Tibial nerve (tissue), 4 donors: ENCODE results near the gene UGDH. TPM values are rescaled to one million over a fixed set of nuclear protein-coding genes. Genes with fewer than 3 reads are reported as not detected.
A peak's percentile ranks its signal among the peaks of the same experiment; 100 is the strongest.

Source experiments
- DNase-seq, 2 donors: peaks; one replicate each; pipeline ENCODE4 v3.0.0-alpha.2; 2019; ENCODE audit warnings: low spot score in 2 of 2
- H3K27ac ChIP-seq, 4 donors: fragments of 200-600 bp; sonication (generic) in 3 of 4; one replicate each; pipeline ENCODE4 v1.5.1; 2017 to 2019; ENCODE audit warnings: mild to moderate bottlenecking in 1 of 4
- H3K27me3 ChIP-seq, 2 donors: fragments of 200-600 bp; sonication (generic) in 1 of 2; one replicate each; pipeline versions ENCODE4 v1.5.1 to v1.6.0; 2017 to 2019
- H3K36me3 ChIP-seq, 3 donors: fragments of 200-600 bp; sonication (generic); one replicate each; pipeline ENCODE4 v1.5.1; 2018 to 2019
- H3K4me1 ChIP-seq, 4 donors: fragments of 200-600 bp; sonication (generic) in 3 of 4; one replicate each; pipeline ENCODE4 v1.5.1; 2017 to 2019
- H3K4me3 ChIP-seq, 4 donors: fragments of 200-600 bp; sonication (generic) in 3 of 4; one replicate each; pipeline ENCODE4 v1.5.1; 2017 to 2019; ENCODE audit warnings: mild to moderate bottlenecking in 1 of 4, moderate library complexity in 1 of 4
- H3K9me3 ChIP-seq, 4 donors: fragments of 200-600 bp; sonication (generic) in 3 of 4; one replicate each; pipeline ENCODE4 v1.5.1; 2017 to 2019
- EP300 ChIP-seq, 2 donors: sonication (generic); formaldehyde crosslinking; IDR thresholded peaks; one replicate each; pipeline ENCODE4 v1.6.1; 2017; ENCODE audit warnings: antibody characterized with exemption in 2 of 2, mild to moderate bottlenecking in 1 of 2
- POLR2A ChIP-seq, 2 donors: fragments of 450-650 bp; IDR thresholded peaks; one replicate each; pipeline ENCODE4 v1.6.1; 2017; ENCODE audit warnings: antibody characterized with exemption in 2 of 2, mild to moderate bottlenecking in 2 of 2, moderate library complexity in 2 of 2
- WGBS, 2 donors: methylation state at CpG; one replicate each; pipeline ENCODE4 v1.1.5; 2018; 5-methylcytosine and 5-hydroxymethylcytosine counted together
- total RNA-seq, 4 donors: library from RNA; depleted of rRNA; stranded (reverse); fragments of >200 nt; gene quantifications; one replicate each; pipeline ENCODE4 v1.1.0, GENCODE V29; 2016
- TF ChIP-seq, protein P1 (sequence below), 5 experiments: fragments of 200-600 bp in 3 of 5; fragments of 450-650 bp in 2 of 5; sonication (generic) in 3 of 5; IDR thresholded peaks; one replicate each; pipeline ENCODE4 v1.5.1; 2016 to 2019; ENCODE audit warnings: antibody characterized with exemption in 5 of 5, mild to moderate bottlenecking in 3 of 5, moderate library complexity in 2 of 5

The UGDH gene
- total RNA-seq, 4 donors from 2014 or later, result 39.5 to 108 (median 64.4) TPM

DNA sequence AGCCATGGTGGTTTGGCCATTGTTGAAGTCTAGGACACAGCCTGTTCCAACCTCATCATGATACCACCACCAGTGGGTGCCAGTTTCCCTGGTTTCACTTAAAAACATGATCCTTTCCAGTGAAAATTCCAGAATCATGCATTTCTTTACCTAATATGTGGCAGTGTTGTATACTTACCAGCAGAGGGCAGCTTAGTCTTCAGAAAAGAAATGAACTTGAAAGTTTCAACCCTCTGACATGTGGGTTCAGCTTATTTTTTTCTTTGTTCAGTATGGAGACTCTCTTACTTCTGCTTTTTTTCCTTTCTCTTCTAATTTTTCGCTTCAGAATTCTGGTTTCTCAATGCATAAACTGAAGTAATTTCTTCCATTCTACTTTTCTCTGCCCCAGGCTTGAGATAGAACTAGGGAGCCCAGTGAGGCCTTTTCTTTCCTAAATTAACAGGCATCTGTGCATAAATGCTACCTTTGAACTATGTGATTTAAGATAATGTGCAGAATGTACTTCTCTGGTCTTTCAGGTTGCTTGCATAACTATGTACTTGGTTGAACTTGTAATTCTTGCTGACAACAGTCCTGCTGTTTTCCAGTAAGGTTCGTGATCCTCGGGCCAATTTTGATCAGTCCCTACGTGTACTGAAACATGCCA, 57.7 kb downstream of the UGDH start:
- H3K27me3 ChIP-seq, result no peaks in the 10 kb centered on the region
- H3K4me1 ChIP-seq, result peaks cover 0 to 8% (median 0%) of the 10 kb centered on the region in 4 donors
- H3K9me3 ChIP-seq, result no peaks in the 10 kb centered on the region
- WGBS, 2 donors, result 62 to 65% methylated on average over 4 of the region's 4 CpGs
- peak overlapping the region in 3 of 4 donors; percentile 44 to 72 (median 59) for H3K27ac ChIP-seq
- peaks cover 0 to 54% (median 0%) of the 10 kb centered on the region in 3 donors for H3K36me3 ChIP-seq
- TF ChIP-seq, protein P1, sequence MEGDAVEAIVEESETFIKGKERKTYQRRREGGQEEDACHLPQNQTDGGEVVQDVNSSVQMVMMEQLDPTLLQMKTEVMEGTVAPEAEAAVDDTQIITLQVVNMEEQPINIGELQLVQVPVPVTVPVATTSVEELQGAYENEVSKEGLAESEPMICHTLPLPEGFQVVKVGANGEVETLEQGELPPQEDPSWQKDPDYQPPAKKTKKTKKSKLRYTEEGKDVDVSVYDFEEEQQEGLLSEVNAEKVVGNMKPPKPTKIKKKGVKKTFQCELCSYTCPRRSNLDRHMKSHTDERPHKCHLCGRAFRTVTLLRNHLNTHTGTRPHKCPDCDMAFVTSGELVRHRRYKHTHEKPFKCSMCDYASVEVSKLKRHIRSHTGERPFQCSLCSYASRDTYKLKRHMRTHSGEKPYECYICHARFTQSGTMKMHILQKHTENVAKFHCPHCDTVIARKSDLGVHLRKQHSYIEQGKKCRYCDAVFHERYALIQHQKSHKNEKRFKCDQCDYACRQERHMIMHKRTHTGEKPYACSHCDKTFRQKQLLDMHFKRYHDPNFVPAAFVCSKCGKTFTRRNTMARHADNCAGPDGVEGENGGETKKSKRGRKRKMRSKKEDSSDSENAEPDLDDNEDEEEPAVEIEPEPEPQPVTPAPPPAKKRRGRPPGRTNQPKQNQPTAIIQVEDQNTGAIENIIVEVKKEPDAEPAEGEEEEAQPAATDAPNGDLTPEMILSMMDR (IDR thresholded peaks at IDR 0.05), result peak; percentile 67 to 88 (median 85)
- TF ChIP-seq EP300 (IDR thresholded peaks at IDR 0.05) (peak in 1 of 2 donors; percentile 43), POLR2A (IDR thresholded peaks at IDR 0.05) (no peak)
- no peak overlapping the region for H3K4me3 ChIP-seq
- peak in 1 of 2 donors; percentile 54 for DNase-seq

DNA sequence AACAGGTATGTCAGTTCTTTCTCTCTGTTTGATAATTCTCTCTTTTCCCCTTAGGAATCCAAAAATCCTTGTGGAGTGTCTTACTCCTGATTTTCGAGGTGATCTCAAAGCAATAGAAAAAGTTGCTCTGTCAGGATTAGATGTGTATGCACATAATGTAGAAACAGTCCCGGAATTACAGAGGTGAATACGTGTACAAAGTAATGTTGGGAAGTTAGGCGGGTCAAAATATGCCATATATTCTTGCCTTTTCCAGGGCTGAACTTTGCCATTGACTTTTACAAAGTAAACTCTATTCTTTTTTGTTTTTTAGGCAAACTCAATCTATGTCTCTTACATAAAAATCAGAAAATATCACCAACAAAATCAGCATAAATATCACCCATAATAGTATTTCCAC, 59.8 kb downstream of the UGDH start:
- Histone ChIP-seq H3K36me3 (peaks cover 0 to 54% (median 7%) of the 10 kb centered on the region in 3 donors), H3K9me3 (no peaks in the 10 kb centered on the region), H3K4me1 (peaks cover 0 to 8% (median 0%) of the 10 kb centered on the region in 4 donors), H3K4me3 (no peak overlapping the region), H3K27ac (no peak overlapping the region), H3K27me3 (no peaks in the 10 kb centered on the region)
- no peak for DNase-seq
- WGBS, 2 donors, result 87 to 93% methylated on average over 4 of the region's 4 CpGs
- TF ChIP-seq, protein P1 (IDR thresholded peaks at IDR 0.05), result no peak
- TF ChIP-seq EP300 (IDR thresholded peaks at IDR 0.05) (no peak), POLR2A (IDR thresholded peaks at IDR 0.05) (no peak)

DNA sequence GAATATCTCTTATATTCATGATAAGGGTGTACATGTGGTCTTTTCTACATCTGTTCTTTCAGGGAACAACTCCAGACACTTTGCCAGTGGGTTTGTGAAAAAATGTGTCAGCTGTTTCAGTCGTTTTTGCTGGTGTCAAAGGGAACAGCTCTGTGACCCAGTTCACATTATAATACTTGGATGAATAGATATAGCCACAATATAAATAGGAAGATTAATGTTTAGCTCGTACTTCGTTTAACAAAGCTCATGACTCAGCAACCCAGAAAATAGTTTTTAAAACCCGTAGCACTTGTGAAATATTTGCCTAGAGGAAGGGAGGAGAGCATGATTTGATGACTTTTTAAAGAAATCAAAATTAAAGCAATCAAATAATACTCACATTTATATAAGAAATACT, 60.5 kb downstream of the UGDH start:
- Histone ChIP-seq H3K27ac (no peak overlapping the region), H3K27me3 (no peaks in the 10 kb centered on the region), H3K9me3 (no peaks in the 10 kb centered on the region), H3K4me3 (no peak overlapping the region), H3K4me1 (peaks cover 0 to 8% (median 0%) of the 10 kb centered on the region in 4 donors), H3K36me3 (peaks cover 0 to 55% (median 7%) of the 10 kb centered on the region in 3 donors)
- 60 to 73% methylated on average over 4 of the region's 4 CpGs for WGBS, 2 donors
- no peak for DNase-seq
- TF ChIP-seq POLR2A (IDR thresholded peaks at IDR 0.05) (no peak), EP300 (IDR thresholded peaks at IDR 0.05) (no peak)
- TF ChIP-seq, protein P1 (IDR thresholded peaks at IDR 0.05), result no peak

DNA sequence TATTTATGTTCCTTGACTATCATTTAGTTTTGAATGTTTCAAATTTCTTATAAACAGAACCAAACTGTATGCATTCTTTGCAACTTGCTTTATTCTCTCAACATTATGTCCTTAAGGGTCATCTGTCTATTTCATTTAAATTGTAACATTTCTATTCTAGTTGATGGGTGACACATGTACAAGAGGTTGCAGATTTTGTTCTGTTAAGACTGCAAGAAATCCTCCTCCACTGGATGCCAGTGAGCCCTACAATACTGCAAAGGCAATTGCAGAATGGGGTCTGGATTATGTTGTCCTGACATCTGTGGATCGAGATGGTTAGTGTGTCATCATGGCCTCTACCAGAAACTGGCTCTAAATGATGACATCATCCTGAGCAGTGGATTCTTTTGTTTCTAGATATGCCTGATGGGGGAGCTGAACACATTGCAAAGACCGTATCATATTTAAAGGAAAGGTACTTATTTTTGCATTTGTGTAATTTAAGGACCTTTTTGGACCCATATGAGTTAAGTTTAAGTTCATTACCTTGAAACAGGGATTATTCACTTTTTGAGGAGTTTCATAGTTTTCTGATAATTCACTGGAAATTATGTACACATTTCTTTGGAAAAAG, 62.2 kb downstream of the UGDH start:
- no peak overlapping the region for H3K27ac ChIP-seq
- peaks cover 0 to 58% (median 7%) of the 10 kb centered on the region in 3 donors for H3K36me3 ChIP-seq
- peaks cover 0 to 9% (median 1%) of the 10 kb centered on the region in 4 donors for H3K4me1 ChIP-seq
- TF ChIP-seq, protein P1 (IDR thresholded peaks at IDR 0.05), result no peak
- no peak for TF ChIP-seq EP300 (IDR thresholded peaks at IDR 0.05)
- no peak for TF ChIP-seq POLR2A (IDR thresholded peaks at IDR 0.05)
- no peak for DNase-seq
- no peaks in the 10 kb centered on the region for H3K27me3 ChIP-seq
- no peak overlapping the region for H3K4me3 ChIP-seq
- no peaks in the 10 kb centered on the region for H3K9me3 ChIP-seq
- 20 to 33% methylated on average over 2 of the region's 2 CpGs for WGBS, 2 donors
